ENCODE results near the gene C3orf20.

The C3orf20 gene

GRCh38 chr3:14784087-14784681 is 109.2 kb downstream of the C3orf20 start:
- H3K9me3 ChIP-seq (ENCODE audit: low read length), result no peaks in the 10 kb centered on the region
- H3K36me3 ChIP-seq (ENCODE audit: insufficient read depth, low read length), result no peaks in the 10 kb centered on the region
- no peak overlapping the region for H3K9ac ChIP-seq (ENCODE audit: low read length)
- H3K79me2 ChIP-seq (ENCODE audit: insufficient read depth, low read length), result no peaks in the 10 kb centered on the region
- no peaks in the 10 kb centered on the region for H4K20me1 ChIP-seq (ENCODE audit: insufficient read depth, low read length)
- H3K27me3 ChIP-seq (ENCODE audit: insufficient read depth, low read length), result peaks cover 6% of the 10 kb centered on the region; the same call in 1 of the 2 replicates
- H3K9me2 ChIP-seq (ENCODE audit: low read depth, low read length), result no peaks in the 10 kb centered on the region
- no peak for TF ChIP-seq EZH2 (IDR thresholded peaks at IDR 0.05; ENCODE audit: borderline replicate concordance, low read length)
- no peaks in the 10 kb centered on the region for H3F3A ChIP-seq (ENCODE audit: insufficient read depth, low read length)
- H3K4me3 ChIP-seq (ENCODE audit: low read depth, low read length, poor library complexity, severe bottlenecking), result no peak overlapping the region
- peaks cover 7% of the 10 kb centered on the region for H3K4me1 ChIP-seq (ENCODE audit: insufficient read depth, low read length, severe bottlenecking)
- no peak overlapping the region for H3K4me2 ChIP-seq (ENCODE audit: low read length)
- no peak overlapping the region for H2AFZ ChIP-seq (ENCODE audit: low read length)
- H3K27ac ChIP-seq (ENCODE audit: low read depth, low read length, poor library complexity, severe bottlenecking), result no peak overlapping the region

DNA sequence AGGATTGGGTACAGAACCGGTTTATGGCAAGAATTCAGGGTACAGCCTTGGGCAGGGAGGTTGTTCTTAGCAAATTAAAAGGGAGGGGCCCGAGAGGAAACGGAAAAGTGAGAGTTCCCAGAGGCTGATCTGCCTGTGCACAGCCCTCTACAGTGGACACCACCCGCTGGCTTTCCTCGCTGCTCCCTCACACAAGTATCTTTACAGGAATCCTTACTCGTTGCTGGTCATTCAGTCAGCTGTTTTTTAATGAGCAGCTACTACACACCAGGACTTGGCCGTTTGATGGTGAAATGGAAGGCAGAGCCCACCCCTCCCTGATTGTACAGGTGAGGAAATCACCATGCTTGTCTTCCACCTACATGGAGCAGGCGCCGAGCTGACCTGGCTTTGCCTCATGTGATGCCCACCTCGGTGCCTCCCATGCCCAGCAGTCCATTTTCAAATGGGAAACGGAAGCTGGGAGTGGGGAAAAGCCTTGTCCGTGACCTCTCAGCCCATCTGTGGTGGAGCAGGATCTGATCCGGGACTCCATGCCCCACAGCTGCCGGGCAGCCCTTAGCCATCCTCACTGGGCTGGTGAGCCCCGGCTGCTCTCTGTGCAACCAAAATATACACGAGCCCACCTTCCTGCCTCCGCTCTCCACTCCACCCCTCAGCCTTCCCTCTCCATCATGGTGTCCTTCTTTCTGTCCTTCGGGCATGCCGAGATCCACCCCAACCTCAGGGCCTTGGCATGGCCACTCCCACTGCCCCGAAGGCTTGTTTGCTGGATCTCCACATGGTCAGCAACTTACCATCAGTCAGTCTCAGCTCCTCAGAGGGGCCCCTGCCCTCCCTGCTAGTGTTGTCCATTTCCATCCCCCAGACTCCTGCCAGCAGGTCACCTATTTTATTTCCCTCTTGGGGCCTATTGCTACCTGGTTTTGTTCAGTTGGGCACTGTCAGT is 110.5 kb downstream of the C3orf20 start:
- no peaks in the 10 kb centered on the region for H3K79me2 ChIP-seq (ENCODE audit: insufficient read depth, low read length)
- peaks cover 6% of the 10 kb centered on the region; the same call in 1 of the 2 replicates for H3K27me3 ChIP-seq (ENCODE audit: insufficient read depth, low read length)

DNA sequence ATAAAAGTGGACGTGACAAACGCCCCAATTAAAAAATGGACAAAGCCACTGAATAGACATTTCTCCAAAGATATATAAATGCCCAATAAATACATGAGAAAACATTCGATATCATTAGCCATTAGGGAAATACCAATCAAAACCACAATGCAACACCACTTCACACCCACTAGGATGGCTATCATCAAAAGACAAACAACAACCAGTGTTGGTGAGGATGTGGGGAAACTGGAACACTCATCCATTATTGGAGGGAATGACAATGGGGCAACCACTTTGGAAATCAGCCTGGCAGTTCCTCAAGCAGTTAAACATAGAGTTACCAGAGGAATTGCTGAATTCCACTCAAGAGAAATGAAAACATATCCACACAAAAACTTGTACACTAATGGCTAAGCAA is 111.4 kb downstream of the C3orf20 start:
- no peaks in the 10 kb centered on the region for H3K9me3 ChIP-seq (ENCODE audit: low read length)
- TF ChIP-seq CTCF (IDR thresholded peaks at IDR 0.05; ENCODE audit: low read length) (no peak), EZH2 (IDR thresholded peaks at IDR 0.05; ENCODE audit: borderline replicate concordance, low read length) (no peak)
- no peak overlapping the region for H3K9ac ChIP-seq (ENCODE audit: low read length)
- H3K36me3 ChIP-seq (ENCODE audit: insufficient read depth, low read length), result no peaks in the 10 kb centered on the region
- H3K27ac ChIP-seq (ENCODE audit: low read depth, low read length, poor library complexity, severe bottlenecking), result no peak overlapping the region
- H3K27me3 ChIP-seq (ENCODE audit: insufficient read depth, low read length), result peaks cover 6% of the 10 kb centered on the region; the same call in 1 of the 2 replicates
- no peak overlapping the region for H3K4me3 ChIP-seq (ENCODE audit: low read depth, low read length, poor library complexity, severe bottlenecking)
- no peak overlapping the region for H2AFZ ChIP-seq (ENCODE audit: low read length)
- no peaks in the 10 kb centered on the region for H3F3A ChIP-seq (ENCODE audit: insufficient read depth, low read length)
- H4K20me1 ChIP-seq (ENCODE audit: insufficient read depth, low read length), result no peaks in the 10 kb centered on the region
- H3K9me2 ChIP-seq (ENCODE audit: low read depth, low read length), result no peaks in the 10 kb centered on the region
- H3K4me2 ChIP-seq (ENCODE audit: low read length), result no peak overlapping the region
- H3K4me1 ChIP-seq (ENCODE audit: insufficient read depth, low read length, severe bottlenecking), result peaks cover 4% of the 10 kb centered on the region
- H3K79me2 ChIP-seq (ENCODE audit: insufficient read depth, low read length), result no peaks in the 10 kb centered on the region

More for the DNA sequence above, 110.5 kb downstream of the C3orf20 start:
- Histone ChIP-seq H3K9ac (ENCODE audit: low read length) (no peak overlapping the region), H3K9me3 (ENCODE audit: low read length) (no peaks in the 10 kb centered on the region), H3K9me2 (ENCODE audit: low read depth, low read length) (no peaks in the 10 kb centered on the region), H3K4me3 (ENCODE audit: low read depth, low read length, poor library complexity, severe bottlenecking) (no peak overlapping the region), H3K4me1 (ENCODE audit: insufficient read depth, low read length, severe bottlenecking) (peaks cover 8% of the 10 kb centered on the region), H4K20me1 (ENCODE audit: insufficient read depth, low read length) (no peaks in the 10 kb centered on the region), H2AFZ (ENCODE audit: low read length) (no peak overlapping the region), H3K4me2 (ENCODE audit: low read length) (no peak overlapping the region), H3K36me3 (ENCODE audit: insufficient read depth, low read length) (no peaks in the 10 kb centered on the region), H3K27ac (ENCODE audit: low read depth, low read length, poor library complexity, severe bottlenecking) (no peak overlapping the region), H3F3A (ENCODE audit: insufficient read depth, low read length) (no peaks in the 10 kb centered on the region)
- no peak for TF ChIP-seq EZH2 (IDR thresholded peaks at IDR 0.05; ENCODE audit: borderline replicate concordance, low read length)
- no peak for TF ChIP-seq CTCF (IDR thresholded peaks at IDR 0.05; ENCODE audit: low read length)

Data from OCI-LY1 (cell line).